ENCODE measurements around the gene CMIP.
A peak's percentile ranks its signal among the peaks of the same experiment; 100 is the strongest.

CMIP gene

GRCh38 chr16:81617021-81617346 is 172.4 kb downstream of the CMIP start:
- Mint-ChIP-seq H3K36me3 (peaks cover 21% of the 10 kb centered on the region), H3K9me3 (no peaks in the 10 kb centered on the region), H3K4me1 (peaks cover 7% of the 10 kb centered on the region), H3K27ac (peak overlapping the region; percentile 71), H3K27me3 (no peaks in the 10 kb centered on the region), H3K4me3 (peak overlapping the region; percentile 6)
- ATAC-seq: no peak

GRCh38 chr16:81618187-81618586 is 173.6 kb downstream of the CMIP start:
- H3K9me3 Mint-ChIP-seq: no peaks in the 10 kb centered on the region
- H3K4me1 Mint-ChIP-seq: peaks cover 7% of the 10 kb centered on the region
- ATAC-seq: no peak
- H3K27ac Mint-ChIP-seq: no peak overlapping the region
- H3K4me3 Mint-ChIP-seq: no peak overlapping the region
- no peaks in the 10 kb centered on the region for H3K27me3 Mint-ChIP-seq
- peaks cover 26% of the 10 kb centered on the region for H3K36me3 Mint-ChIP-seq

GRCh38 chr16:81618661-81619060 is 174.1 kb downstream of the CMIP start:
- Mint-ChIP-seq H3K9me3 (no peaks in the 10 kb centered on the region), H3K36me3 (peaks cover 26% of the 10 kb centered on the region), H3K27me3 (no peaks in the 10 kb centered on the region), H3K4me3 (no peak overlapping the region), H3K27ac (no peak overlapping the region), H3K4me1 (peaks cover 9% of the 10 kb centered on the region)
- no peak for ATAC-seq

- H3K9me3 Mint-ChIP-seq: no peaks in the 10 kb centered on the region
- no peaks in the 10 kb centered on the region for H3K27me3 Mint-ChIP-seq
- no peak for ATAC-seq
- H3K4me3 Mint-ChIP-seq: no peak overlapping the region
- no peak overlapping the region for H3K27ac Mint-ChIP-seq
- H3K36me3 Mint-ChIP-seq: peaks cover 26% of the 10 kb centered on the region
- H3K4me1 Mint-ChIP-seq: peaks cover 23% of the 10 kb centered on the region
These were observed 175.4 kb downstream of the CMIP start for GRCh38 chr16:81620029-81620428.

GRCh38 chr16:81620796-81621195 is 176.2 kb downstream of the CMIP start:
- ATAC-seq: no peak
- Mint-ChIP-seq H3K27me3 (no peaks in the 10 kb centered on the region), H3K27ac (no peak overlapping the region), H3K9me3 (no peaks in the 10 kb centered on the region), H3K4me1 (peaks cover 28% of the 10 kb centered on the region), H3K4me3 (no peak overlapping the region), H3K36me3 (peaks cover 26% of the 10 kb centered on the region)

- no peak overlapping the region for H3K27ac Mint-ChIP-seq
- H3K36me3 Mint-ChIP-seq: peaks cover 26% of the 10 kb centered on the region
These were observed 176.9 kb downstream of the CMIP start for GRCh38 chr16:81621496-81621895.

GRCh38 chr16:81623365-81624102 is 178.9 kb downstream of the CMIP start:
- no peaks in the 10 kb centered on the region for H3K27me3 Mint-ChIP-seq
- ATAC-seq: peak; percentile 58
- H3K4me3 Mint-ChIP-seq: no peak overlapping the region
- peaks cover 17% of the 10 kb centered on the region for H3K36me3 Mint-ChIP-seq
- peaks cover 21% of the 10 kb centered on the region for H3K4me1 Mint-ChIP-seq
- H3K9me3 Mint-ChIP-seq: no peaks in the 10 kb centered on the region
- no peak overlapping the region for H3K27ac Mint-ChIP-seq

More at GRCh38 chr16:81621496-81621895, 176.9 kb downstream of the CMIP start:
- Mint-ChIP-seq H3K27me3 (no peaks in the 10 kb centered on the region), H3K9me3 (no peaks in the 10 kb centered on the region), H3K4me1 (peaks cover 27% of the 10 kb centered on the region), H3K4me3 (no peak overlapping the region)
- ATAC-seq: no peak

GRCh38 chr16:81624403-81624759 is 179.8 kb downstream of the CMIP start:
- peaks cover 24% of the 10 kb centered on the region for H3K4me1 Mint-ChIP-seq
- no peak overlapping the region for H3K27ac Mint-ChIP-seq
- no peaks in the 10 kb centered on the region for H3K9me3 Mint-ChIP-seq
- H3K27me3 Mint-ChIP-seq: no peaks in the 10 kb centered on the region
- H3K36me3 Mint-ChIP-seq: peaks cover 14% of the 10 kb centered on the region
- no peak overlapping the region for H3K4me3 Mint-ChIP-seq
- no peak for ATAC-seq

GRCh38 chr16:81624760-81625543 is 180.3 kb downstream of the CMIP start:
- H3K4me3 Mint-ChIP-seq: no peak overlapping the region
- no peak overlapping the region for H3K27ac Mint-ChIP-seq
- ATAC-seq: peak; percentile 60
- peaks cover 28% of the 10 kb centered on the region for H3K4me1 Mint-ChIP-seq
- H3K36me3 Mint-ChIP-seq: peaks cover 18% of the 10 kb centered on the region
- no peaks in the 10 kb centered on the region for H3K27me3 Mint-ChIP-seq
- H3K9me3 Mint-ChIP-seq: no peaks in the 10 kb centered on the region

- Mint-ChIP-seq H3K27ac (no peak overlapping the region), H3K4me1 (peaks cover 28% of the 10 kb centered on the region), H3K4me3 (no peak overlapping the region), H3K27me3 (no peaks in the 10 kb centered on the region), H3K36me3 (peaks cover 18% of the 10 kb centered on the region), H3K9me3 (no peaks in the 10 kb centered on the region)
- ATAC-seq: peak; percentile 39
These were observed 181.0 kb downstream of the CMIP start for GRCh38 chr16:81625544-81626153.

- ATAC-seq: no peak
- no peak overlapping the region for H3K27ac Mint-ChIP-seq
- H3K4me1 Mint-ChIP-seq: peaks cover 28% of the 10 kb centered on the region
- H3K36me3 Mint-ChIP-seq: peaks cover 15% of the 10 kb centered on the region
- H3K27me3 Mint-ChIP-seq: no peaks in the 10 kb centered on the region
- no peaks in the 10 kb centered on the region for H3K9me3 Mint-ChIP-seq
- H3K4me3 Mint-ChIP-seq: no peak overlapping the region
These were observed 181.6 kb downstream of the CMIP start for GRCh38 chr16:81626181-81626674.

GRCh38 chr16:81627024-81627423 is 182.4 kb downstream of the CMIP start:
- Mint-ChIP-seq H3K27me3 (no peaks in the 10 kb centered on the region), H3K36me3 (peaks cover 11% of the 10 kb centered on the region), H3K27ac (no peak overlapping the region), H3K4me3 (no peak overlapping the region), H3K4me1 (peaks cover 28% of the 10 kb centered on the region), H3K9me3 (no peaks in the 10 kb centered on the region)
- ATAC-seq: no peak

- H3K4me3 Mint-ChIP-seq: no peak overlapping the region
- H3K4me1 Mint-ChIP-seq: peaks cover 35% of the 10 kb centered on the region
These were observed 183.2 kb downstream of the CMIP start for GRCh38 chr16:81627729-81628244.

GRCh38 chr16:81629034-81629802 is 184.6 kb downstream of the CMIP start:
- H3K4me3 Mint-ChIP-seq: no peak overlapping the region
- no peaks in the 10 kb centered on the region for H3K27me3 Mint-ChIP-seq
- ATAC-seq: no peak
- H3K9me3 Mint-ChIP-seq: no peaks in the 10 kb centered on the region
- peaks cover 27% of the 10 kb centered on the region for H3K4me1 Mint-ChIP-seq
- no peak overlapping the region for H3K27ac Mint-ChIP-seq
- H3K36me3 Mint-ChIP-seq: peaks cover 6% of the 10 kb centered on the region

More at GRCh38 chr16:81627729-81628244, 183.2 kb downstream of the CMIP start:
- no peaks in the 10 kb centered on the region for H3K9me3 Mint-ChIP-seq
- no peak for ATAC-seq
- H3K27me3 Mint-ChIP-seq: no peaks in the 10 kb centered on the region
- H3K36me3 Mint-ChIP-seq: peaks cover 6% of the 10 kb centered on the region
- H3K27ac Mint-ChIP-seq: no peak overlapping the region
